H1 (cell line): ENCODE data around the gene ADD1.

ENCODE experiments used
- FOSL1 ChIP-seq: IDR thresholded peaks from 2 replicates; pipeline ENCODE4 v1.6.1; 2011; ENCODE audit warnings: mild to moderate bottlenecking, low read depth, low read length, moderate library complexity; ENCODE audit not compliant: insufficient read depth
- KDM5A ChIP-seq: fragments of 200-600 bp; IDR thresholded peaks from 2 replicates; pipeline ENCODE4 v1.7.1; 2012; ENCODE audit warnings: mild to moderate bottlenecking, low read length, inconsistent platforms, mixed read lengths
- POLR2AphosphoS5 ChIP-seq: IDR thresholded peaks from 2 replicates; pipeline ENCODE4 v1.6.1; 2011; ENCODE audit warnings: low read depth, low read length
- TF ChIP-seq, protein P1 (sequence below), 3 experiments: IDR thresholded peaks; 1 replicate in 2 of 3; 2 replicates in 1 of 3; pipeline versions ENCODE4 v1.5.1 to v1.6.1; 2011; ENCODE audit warnings: low read length in 3 of 3, mild to moderate bottlenecking in 3 of 3, inconsistent platforms in 2 of 3, low read depth in 1 of 3, moderate library complexity in 1 of 3; ENCODE audit not compliant: insufficient read depth in 1 of 3; ENCODE audit errors: control extremely low read depth in 1 of 3

DNA sequence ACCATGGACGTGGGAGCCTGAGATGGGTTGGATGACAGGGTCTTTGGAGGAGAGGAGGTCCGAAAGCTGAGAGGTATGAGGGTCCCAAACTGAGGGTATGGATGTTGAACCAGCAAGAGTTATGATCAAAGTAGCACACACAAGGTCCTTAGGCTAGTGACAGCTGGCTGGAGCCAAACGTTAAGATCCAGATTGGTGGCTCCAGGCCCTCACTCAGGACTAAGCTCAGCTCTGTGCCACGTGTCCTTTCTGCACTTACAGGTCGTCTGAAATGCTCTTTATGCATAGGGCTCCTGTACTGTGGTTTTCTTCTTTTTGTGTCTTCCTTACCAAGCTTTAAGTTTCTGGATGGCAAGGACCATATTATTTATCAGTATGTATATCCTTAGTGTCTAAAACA, 35.4 kb downstream of the ADD1 start:
- TF ChIP-seq FOSL1, result no peak
- TF ChIP-seq KDM5A, result no peak
- TF ChIP-seq, protein P1, sequence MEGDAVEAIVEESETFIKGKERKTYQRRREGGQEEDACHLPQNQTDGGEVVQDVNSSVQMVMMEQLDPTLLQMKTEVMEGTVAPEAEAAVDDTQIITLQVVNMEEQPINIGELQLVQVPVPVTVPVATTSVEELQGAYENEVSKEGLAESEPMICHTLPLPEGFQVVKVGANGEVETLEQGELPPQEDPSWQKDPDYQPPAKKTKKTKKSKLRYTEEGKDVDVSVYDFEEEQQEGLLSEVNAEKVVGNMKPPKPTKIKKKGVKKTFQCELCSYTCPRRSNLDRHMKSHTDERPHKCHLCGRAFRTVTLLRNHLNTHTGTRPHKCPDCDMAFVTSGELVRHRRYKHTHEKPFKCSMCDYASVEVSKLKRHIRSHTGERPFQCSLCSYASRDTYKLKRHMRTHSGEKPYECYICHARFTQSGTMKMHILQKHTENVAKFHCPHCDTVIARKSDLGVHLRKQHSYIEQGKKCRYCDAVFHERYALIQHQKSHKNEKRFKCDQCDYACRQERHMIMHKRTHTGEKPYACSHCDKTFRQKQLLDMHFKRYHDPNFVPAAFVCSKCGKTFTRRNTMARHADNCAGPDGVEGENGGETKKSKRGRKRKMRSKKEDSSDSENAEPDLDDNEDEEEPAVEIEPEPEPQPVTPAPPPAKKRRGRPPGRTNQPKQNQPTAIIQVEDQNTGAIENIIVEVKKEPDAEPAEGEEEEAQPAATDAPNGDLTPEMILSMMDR (IDR thresholded peaks at IDR 0.05; ENCODE audit: control extremely low read depth in 1 of 3, insufficient read depth in 1 of 3, low read depth in 1 of 3, low read length in 3 of 3), result no peak
- TF ChIP-seq POLR2AphosphoS5, result no peak
